DND-41 (cell line): ENCODE results near the gene PTPN7.
A peak's percentile ranks its signal among the peaks of the same experiment; 100 is the strongest.

Source experiments
- ATAC-seq: fragments of 200-7000 bp; cut with Tn5 transposase; 3 replicates; pipeline ENCODE4 v1.9.1; 2021; ENCODE audit warnings: low read depth; ENCODE audit not compliant: insufficient read depth
- DNase-seq: peaks from one replicate; pipeline ENCODE4 v3.0.0-alpha.2; 2020
- H2AFZ ChIP-seq: 2 replicates; pipeline ENCODE4 v1.6.0; 2012; ENCODE audit warnings: low read depth, low read length
- H3K27ac ChIP-seq: 2 replicates; pipeline ENCODE4 v1.5.1; 2012; ENCODE audit warnings: low read length, inconsistent platforms
- H3K27me3 ChIP-seq: fragments of 200-600 bp; sonication (generic); 2 replicates; pipeline ENCODE4 v1.6.0; 2012; ENCODE audit warnings: low read length, mild to moderate bottlenecking, inconsistent platforms; ENCODE audit not compliant: insufficient read depth, poor library complexity
- H3K36me3 ChIP-seq: 2 replicates; pipeline ENCODE4 v1.5.1; 2012; ENCODE audit warnings: low read length, inconsistent platforms; ENCODE audit not compliant: insufficient read depth
- H3K4me1 ChIP-seq: 2 replicates; pipeline ENCODE4 v1.5.1; 2012; ENCODE audit warnings: mild to moderate bottlenecking, low read length; ENCODE audit not compliant: insufficient read depth
- H3K4me2 ChIP-seq: 2 replicates; pipeline ENCODE4 v1.6.0; 2012; ENCODE audit warnings: mild to moderate bottlenecking, moderate library complexity, low read length, inconsistent platforms; ENCODE audit not compliant: insufficient read depth
- H3K4me3 ChIP-seq, 2 experiments: fragments of 200-600 bp in 1 of 2; shearing (Covaris generic) in 1 of 2; 2 replicates each; pipeline ENCODE4 v1.5.1; 2012 to 2016; ENCODE audit warnings: inconsistent platforms in 2 of 2, low read length in 2 of 2, mild to moderate bottlenecking in 2 of 2, low read depth in 1 of 2, moderate library complexity in 1 of 2
- H3K79me2 ChIP-seq: 2 replicates; pipeline ENCODE4 v1.6.0; 2012; ENCODE audit warnings: low read length, inconsistent platforms; ENCODE audit not compliant: insufficient read depth
- H3K9ac ChIP-seq: 2 replicates; pipeline ENCODE4 v1.6.0; 2012; ENCODE audit warnings: low read depth, mild to moderate bottlenecking, inconsistent platforms, low read length, moderate library complexity
- H3K9me3 ChIP-seq: 2 replicates; pipeline ENCODE4 v1.5.1; 2012; ENCODE audit warnings: low read length, moderate library complexity, mild to moderate bottlenecking, inconsistent platforms; ENCODE audit not compliant: insufficient read depth, severe bottlenecking
- H4K20me1 ChIP-seq: 2 replicates; pipeline ENCODE4 v1.6.0; 2012; ENCODE audit warnings: low read length; ENCODE audit not compliant: insufficient read depth
- CTCF ChIP-seq: IDR thresholded peaks from 2 replicates; pipeline ENCODE4 v1.5.1; 2012; ENCODE audit warnings: borderline replicate concordance, low read length, moderate library complexity, mild to moderate bottlenecking; ENCODE audit not compliant: poor library complexity, severe bottlenecking; ENCODE audit errors: extremely low read depth
- EZH2 ChIP-seq: IDR thresholded peaks from 3 replicates; pipeline ENCODE4 v1.6.1; 2012; ENCODE audit warnings: borderline replicate concordance, low read depth, mild to moderate bottlenecking, moderate library complexity, low read length, inconsistent platforms; ENCODE audit not compliant: severe bottlenecking

Gene PTPN7

GRCh38 chr1:202159534-202160371 is 649 bp downstream of the PTPN7 start:
- peak overlapping the region; percentile 98 for H3K27ac ChIP-seq

GRCh38 chr1:202158810-202159533 is 1.4 kb downstream of the PTPN7 start:
- H3K4me2 ChIP-seq = peak overlapping the region; percentile 68
- peak overlapping the region; percentile 75 for H3K9ac ChIP-seq
- H3K79me2 ChIP-seq = peaks cover 28% of the 10 kb centered on the region
- H3K9me3 ChIP-seq = no peaks in the 10 kb centered on the region
- H4K20me1 ChIP-seq = no peaks in the 10 kb centered on the region
- no peaks in the 10 kb centered on the region for H3K27me3 ChIP-seq
- H3K27ac ChIP-seq = peak overlapping the region; percentile 98
- DNase-seq = peak; percentile 62
- peaks cover 42% of the 10 kb centered on the region for H3K36me3 ChIP-seq
- peaks cover 65% of the 10 kb centered on the region for H3K4me1 ChIP-seq
- ATAC-seq = 0 out of 3 replicates have a peak, but pooled peaks have one; percentile 2
- TF ChIP-seq CTCF (peak; percentile 39), EZH2 (no peak)
- H3K4me3 ChIP-seq = peak overlapping the region; percentile 11 to 60; a peak in 3 of 4 replicates
- peak overlapping the region; percentile 75 for H2AFZ ChIP-seq

More at GRCh38 chr1:202159534-202160371, 649 bp downstream of the PTPN7 start:
- H3K27me3 ChIP-seq = no peaks in the 10 kb centered on the region
- peak overlapping the region; percentile 75 for H2AFZ ChIP-seq
- peak; percentile 87 for DNase-seq
- H3K9ac ChIP-seq = peak overlapping the region; percentile 75
- peaks cover 34% of the 10 kb centered on the region for H3K36me3 ChIP-seq
- no peaks in the 10 kb centered on the region for H3K9me3 ChIP-seq
- H4K20me1 ChIP-seq = no peaks in the 10 kb centered on the region
- peak overlapping the region; percentile 68 for H3K4me2 ChIP-seq
- H3K79me2 ChIP-seq = peaks cover 28% of the 10 kb centered on the region
- TF ChIP-seq EZH2 = no peak
- TF ChIP-seq CTCF = no peak
- ATAC-seq = peak; percentile 42
- H3K4me3 ChIP-seq = peak overlapping the region; percentile 11 to 60; a peak in 3 of 4 replicates
- peaks cover 73% of the 10 kb centered on the region for H3K4me1 ChIP-seq

- Histone ChIP-seq H2AFZ (no peak overlapping the region), H3K4me1 (peaks cover 55% of the 10 kb centered on the region), H3K9ac (peak overlapping the region; percentile 75), H3K79me2 (peaks cover 28% of the 10 kb centered on the region), H3K4me3 (peak overlapping the region in 1 of 2 experiments; percentile 13; a peak in 1 of 4 replicates), H4K20me1 (no peaks in the 10 kb centered on the region), H3K27me3 (no peaks in the 10 kb centered on the region), H3K4me2 (peak overlapping the region; percentile 68; the same call in 1 of the 2 replicates), H3K36me3 (peaks cover 52% of the 10 kb centered on the region), H3K27ac (peak overlapping the region; percentile 98), H3K9me3 (no peaks in the 10 kb centered on the region)
- ATAC-seq (no peak), DNase-seq (no peak)
- TF ChIP-seq EZH2 (no peak), CTCF (no peak)
These were observed 2.5 kb downstream of the PTPN7 start for GRCh38 chr1:202157945-202158344.
